Breast epithelium (tissue), 4 donors: ENCODE results near the gene ALDH1A3. TPM values are rescaled to one million over a fixed set of nuclear protein-coding genes. Genes with fewer than 3 reads are reported as not detected.
A peak's percentile ranks its signal among the peaks of the same experiment; 100 is the strongest.

Experiments used
- DNase-seq, 2 donors: peaks; one replicate each; pipeline ENCODE4 v3.0.0-alpha.2; 2019; ENCODE audit warnings: low spot score in 2 of 2
- H3K27ac ChIP-seq, 2 donors: fragments of 200-600 bp; sonication (generic) in 1 of 2; one replicate each; pipeline ENCODE4 v1.5.1; 2016 to 2019; ENCODE audit warnings: mild to moderate bottlenecking in 1 of 2
- H3K27me3 ChIP-seq, 2 donors: fragments of 200-600 bp; sonication (generic) in 1 of 2; one replicate each; pipeline versions ENCODE4 v1.5.1 to v1.6.0; 2017 to 2019; ENCODE audit warnings: control low read depth in 1 of 2, mild to moderate bottlenecking in 1 of 2
- H3K36me3 ChIP-seq: fragments of 200-600 bp; one replicate; pipeline ENCODE4 v1.5.1; 2019
- H3K4me1 ChIP-seq, 2 donors: fragments of 200-600 bp; sonication (generic); one replicate each; pipeline ENCODE4 v1.5.1; 2016 to 2019; ENCODE audit warnings: control low read depth in 1 of 2
- H3K4me3 ChIP-seq, 3 donors: fragments of 200-600 bp; sonication (generic); 1 replicate in 2 of 3; 2 replicates in 1 of 3; pipeline ENCODE4 v1.5.1; 2016 to 2019; ENCODE audit warnings: mild to moderate bottlenecking in 3 of 3, moderate library complexity in 2 of 3
- H3K9me3 ChIP-seq, 2 donors: fragments of 200-600 bp; sonication (generic) in 1 of 2; one replicate each; pipeline ENCODE4 v1.5.1; 2016 to 2019; ENCODE audit warnings: control low read depth in 1 of 2
- POLR2A ChIP-seq: fragments of 450-650 bp; IDR thresholded peaks from one replicate; pipeline ENCODE4 v1.6.1; 2016; ENCODE audit warnings: antibody characterized with exemption, mild to moderate bottlenecking, moderate library complexity
- POLR2AphosphoS5 ChIP-seq, 3 donors: sonication (generic); formaldehyde crosslinking; IDR thresholded peaks; one replicate each; pipeline ENCODE4 v1.6.1; 2017; ENCODE audit warnings: antibody characterized with exemption in 3 of 3
- intact Hi-C: fragments of 100-400 bp; cut with DNase I; formaldehyde crosslinking; loops from one replicate; pipeline ENCODE4 v1.15.1; 2023; ENCODE audit warnings: low total_unique reads
- total RNA-seq, 3 donors: library from RNA; depleted of rRNA; stranded (reverse); fragments of >200 nt; gene quantifications; one replicate each; pipeline ENCODE4 v1.1.0, GENCODE V29; 2016
- TF ChIP-seq, protein P1 (sequence below), 3 donors: fragments of 450-650 bp; IDR thresholded peaks; one replicate each; pipeline ENCODE4 v1.5.1; 2016 to 2017; ENCODE audit warnings: antibody characterized with exemption in 3 of 3, mild to moderate bottlenecking in 3 of 3, moderate library complexity in 3 of 3

The ALDH1A3 gene
- total RNA-seq, 3 donors from 2014 or later = 24.2 to 207 (median 44.9) TPM

DNA sequence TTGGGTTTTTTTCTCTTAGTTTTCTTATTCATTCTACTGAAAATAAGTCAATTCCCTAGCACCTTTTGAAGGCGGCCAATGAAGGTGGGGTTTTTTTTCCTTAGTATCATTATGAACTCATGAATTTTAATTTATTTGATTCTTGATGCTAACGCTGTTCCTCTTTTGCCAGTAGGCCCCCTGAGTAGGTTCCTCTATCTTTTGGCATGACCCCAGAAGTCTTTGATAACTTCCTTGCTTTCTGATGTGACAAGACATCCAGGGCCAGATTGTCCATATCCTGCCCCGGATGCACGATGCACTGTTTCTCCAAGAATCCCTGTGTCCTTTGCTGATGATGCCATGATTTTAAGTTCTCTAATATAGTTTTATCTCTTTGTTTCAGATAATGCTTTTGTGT, 60.2 kb downstream of the ALDH1A3 start:
- DNase-seq = no peak
- no peaks in the 10 kb centered on the region for H3K36me3 ChIP-seq
- H3K27me3 ChIP-seq = no peaks in the 10 kb centered on the region
- intact Hi-C loops = no loop called here
- no peak overlapping the region for H3K4me3 ChIP-seq
- TF ChIP-seq POLR2AphosphoS5 (IDR thresholded peaks at IDR 0.05) (no peak), POLR2A (no peak)
- TF ChIP-seq, protein P1, sequence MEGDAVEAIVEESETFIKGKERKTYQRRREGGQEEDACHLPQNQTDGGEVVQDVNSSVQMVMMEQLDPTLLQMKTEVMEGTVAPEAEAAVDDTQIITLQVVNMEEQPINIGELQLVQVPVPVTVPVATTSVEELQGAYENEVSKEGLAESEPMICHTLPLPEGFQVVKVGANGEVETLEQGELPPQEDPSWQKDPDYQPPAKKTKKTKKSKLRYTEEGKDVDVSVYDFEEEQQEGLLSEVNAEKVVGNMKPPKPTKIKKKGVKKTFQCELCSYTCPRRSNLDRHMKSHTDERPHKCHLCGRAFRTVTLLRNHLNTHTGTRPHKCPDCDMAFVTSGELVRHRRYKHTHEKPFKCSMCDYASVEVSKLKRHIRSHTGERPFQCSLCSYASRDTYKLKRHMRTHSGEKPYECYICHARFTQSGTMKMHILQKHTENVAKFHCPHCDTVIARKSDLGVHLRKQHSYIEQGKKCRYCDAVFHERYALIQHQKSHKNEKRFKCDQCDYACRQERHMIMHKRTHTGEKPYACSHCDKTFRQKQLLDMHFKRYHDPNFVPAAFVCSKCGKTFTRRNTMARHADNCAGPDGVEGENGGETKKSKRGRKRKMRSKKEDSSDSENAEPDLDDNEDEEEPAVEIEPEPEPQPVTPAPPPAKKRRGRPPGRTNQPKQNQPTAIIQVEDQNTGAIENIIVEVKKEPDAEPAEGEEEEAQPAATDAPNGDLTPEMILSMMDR (IDR thresholded peaks at IDR 0.05) = no peak
- H3K27ac ChIP-seq = no peak overlapping the region
- no peaks in the 10 kb centered on the region for H3K4me1 ChIP-seq
- no peaks in the 10 kb centered on the region for H3K9me3 ChIP-seq

DNA sequence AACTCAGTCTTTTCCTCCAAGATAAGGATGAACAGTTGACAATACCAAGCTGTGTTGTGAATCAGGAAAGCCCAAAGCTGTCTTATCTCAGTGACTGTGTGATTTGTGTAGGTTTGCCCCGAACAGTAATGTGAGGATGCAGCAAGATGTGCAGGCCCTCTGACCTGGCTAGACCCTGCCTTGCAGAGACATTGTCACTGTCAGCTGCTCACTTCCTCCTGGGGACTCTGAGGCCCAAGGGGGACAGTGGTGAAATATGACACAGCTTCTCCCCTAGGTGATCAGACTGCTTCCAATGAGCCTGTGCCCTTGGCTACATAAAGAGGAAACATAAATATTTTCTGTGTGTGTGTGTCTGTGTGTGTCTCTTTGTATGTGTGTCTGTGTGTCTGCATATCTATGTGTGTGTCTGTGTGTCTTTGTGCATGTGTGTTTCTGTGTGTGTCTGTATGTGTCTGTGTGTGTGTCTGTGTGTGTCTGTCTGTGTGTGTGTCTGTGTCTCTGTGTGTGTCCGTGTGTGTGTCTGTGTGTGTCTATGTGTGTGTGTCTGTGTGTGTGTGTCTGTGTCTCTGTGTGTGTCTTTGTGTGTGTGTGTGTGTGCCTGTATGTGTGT, 61.2 kb downstream of the ALDH1A3 start:
- TF ChIP-seq POLR2AphosphoS5 (IDR thresholded peaks at IDR 0.05) (no peak), POLR2A (no peak)
- TF ChIP-seq, protein P1 (IDR thresholded peaks at IDR 0.05) = no peak
- intact Hi-C loops = no loop called here
- DNase-seq = no peak
- Histone ChIP-seq H3K27ac (no peak overlapping the region), H3K4me1 (no peaks in the 10 kb centered on the region), H3K27me3 (no peaks in the 10 kb centered on the region), H3K36me3 (no peaks in the 10 kb centered on the region), H3K4me3 (no peak overlapping the region), H3K9me3 (no peaks in the 10 kb centered on the region)

DNA sequence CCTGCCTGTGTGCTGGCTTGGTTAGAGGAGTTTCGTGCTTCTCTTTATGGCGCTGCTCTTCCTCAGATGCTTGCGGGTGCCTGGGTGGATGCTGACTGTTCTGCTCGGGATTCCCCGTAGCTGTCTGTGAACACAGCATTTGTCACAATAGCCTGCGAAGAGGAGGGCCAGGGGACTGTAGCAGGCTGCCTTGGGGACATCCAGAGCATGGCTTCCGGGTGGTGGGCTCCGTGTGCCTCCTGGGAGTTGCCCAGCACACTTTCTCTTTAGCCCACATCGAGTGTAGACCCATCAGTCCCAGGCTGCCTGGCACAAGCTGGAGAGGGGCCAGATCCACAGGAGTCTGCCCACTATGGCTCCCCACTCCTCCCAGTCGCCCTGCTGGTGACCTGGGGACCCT, 61.9 kb downstream of the ALDH1A3 start:
- TF ChIP-seq, protein P1 (IDR thresholded peaks at IDR 0.05) = no peak
- TF ChIP-seq POLR2A (no peak), POLR2AphosphoS5 (IDR thresholded peaks at IDR 0.05) (no peak)

DNA sequence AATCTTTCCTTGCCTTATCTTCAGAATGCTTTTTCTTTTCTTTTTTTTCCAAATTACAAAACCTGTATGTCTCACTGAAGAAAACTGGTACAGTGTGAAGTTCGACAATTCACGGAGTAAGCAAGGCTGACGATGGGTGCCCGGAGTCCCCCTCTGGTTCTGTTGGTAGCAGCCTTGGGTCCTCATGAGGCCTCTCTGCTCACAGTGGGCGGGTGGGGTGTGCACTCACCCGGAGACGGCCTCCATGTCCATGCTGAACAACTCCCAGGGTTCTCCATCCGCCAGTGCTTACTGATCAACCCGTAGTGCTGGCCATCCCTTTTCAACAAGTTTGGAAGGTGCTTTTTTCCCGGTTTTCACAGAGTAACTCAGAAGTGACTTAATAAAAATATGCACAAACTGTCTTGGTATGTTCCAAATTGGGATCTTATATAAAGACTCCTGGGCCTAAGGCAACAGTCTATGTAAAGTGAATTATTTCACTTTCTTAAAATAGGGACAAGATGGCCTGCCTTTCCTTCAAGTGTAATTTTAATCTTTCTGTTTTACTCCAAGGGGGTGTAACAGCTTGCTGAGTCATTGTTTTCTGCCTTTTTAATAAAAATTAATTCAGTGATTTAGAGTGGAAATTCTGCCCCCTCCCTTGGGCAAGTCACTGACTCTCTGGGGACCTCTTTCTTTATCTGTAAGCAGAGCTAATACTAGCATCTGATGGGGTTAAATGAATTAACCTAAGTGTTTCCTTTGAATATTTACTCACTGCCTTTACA, 63.2 kb downstream of the ALDH1A3 start:
- no peak overlapping the region for H3K4me3 ChIP-seq
- H3K36me3 ChIP-seq = no peaks in the 10 kb centered on the region
- DNase-seq = no peak
- no peaks in the 10 kb centered on the region for H3K9me3 ChIP-seq
- intact Hi-C loops = no loop called here
- no peaks in the 10 kb centered on the region for H3K27me3 ChIP-seq
- TF ChIP-seq POLR2A = no peak
- TF ChIP-seq POLR2AphosphoS5 (IDR thresholded peaks at IDR 0.05) = no peak
- TF ChIP-seq, protein P1 (IDR thresholded peaks at IDR 0.05) = no peak
- H3K27ac ChIP-seq = no peak overlapping the region
- no peaks in the 10 kb centered on the region for H3K4me1 ChIP-seq

More for the DNA sequence above, 61.9 kb downstream of the ALDH1A3 start:
- no peak overlapping the region for H3K27ac ChIP-seq
- intact Hi-C loops = no loop called here
- no peaks in the 10 kb centered on the region for H3K36me3 ChIP-seq
- no peak overlapping the region for H3K4me3 ChIP-seq
- no peak for DNase-seq
- no peaks in the 10 kb centered on the region for H3K27me3 ChIP-seq
- H3K4me1 ChIP-seq = no peaks in the 10 kb centered on the region
- no peaks in the 10 kb centered on the region for H3K9me3 ChIP-seq

DNA sequence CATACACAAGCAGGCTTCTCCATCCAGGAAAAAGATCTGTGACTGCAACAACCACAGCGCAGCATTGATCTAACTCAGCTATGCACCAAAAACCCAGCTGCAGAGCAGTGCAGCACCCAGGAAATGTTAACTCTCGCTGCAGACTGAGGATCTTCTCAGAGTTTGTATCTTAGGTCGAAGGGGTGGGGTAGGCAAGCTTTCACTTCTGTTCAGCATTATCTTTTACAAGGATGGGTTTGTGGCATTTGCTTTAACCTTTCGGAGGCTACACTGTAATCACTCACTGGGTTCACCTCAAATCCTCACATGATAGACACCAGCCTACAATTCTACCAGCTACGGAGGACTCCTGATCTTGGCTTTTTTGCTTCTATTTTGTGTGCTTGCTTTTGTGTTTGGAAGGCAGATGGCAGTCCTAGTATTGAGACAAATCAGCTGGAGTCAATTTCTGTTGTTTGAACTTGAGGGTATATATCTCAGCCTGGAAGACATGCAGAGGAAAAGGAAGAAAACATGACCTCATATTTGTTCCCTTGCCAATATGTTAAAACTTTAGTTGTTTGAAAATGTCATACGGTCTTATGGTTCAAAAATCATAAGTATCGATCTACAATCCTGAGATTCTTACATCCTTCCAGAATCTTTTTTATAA, 64.7 kb downstream of the ALDH1A3 start:
- no peaks in the 10 kb centered on the region for H3K27me3 ChIP-seq
- no peaks in the 10 kb centered on the region for H3K36me3 ChIP-seq
- DNase-seq = no peak
- no peaks in the 10 kb centered on the region for H3K9me3 ChIP-seq
- TF ChIP-seq POLR2AphosphoS5 (IDR thresholded peaks at IDR 0.05) = no peak
- TF ChIP-seq, protein P1 (IDR thresholded peaks at IDR 0.05) = no peak
- no peak for TF ChIP-seq POLR2A
- intact Hi-C loops = no loop called here
- no peak overlapping the region for H3K4me3 ChIP-seq
- H3K27ac ChIP-seq = peak overlapping the region in 1 of 2 donors; percentile 15
- no peaks in the 10 kb centered on the region for H3K4me1 ChIP-seq
